Measurements from ENCODE around the gene SERTM2.

SERTM2 gene

DNA sequence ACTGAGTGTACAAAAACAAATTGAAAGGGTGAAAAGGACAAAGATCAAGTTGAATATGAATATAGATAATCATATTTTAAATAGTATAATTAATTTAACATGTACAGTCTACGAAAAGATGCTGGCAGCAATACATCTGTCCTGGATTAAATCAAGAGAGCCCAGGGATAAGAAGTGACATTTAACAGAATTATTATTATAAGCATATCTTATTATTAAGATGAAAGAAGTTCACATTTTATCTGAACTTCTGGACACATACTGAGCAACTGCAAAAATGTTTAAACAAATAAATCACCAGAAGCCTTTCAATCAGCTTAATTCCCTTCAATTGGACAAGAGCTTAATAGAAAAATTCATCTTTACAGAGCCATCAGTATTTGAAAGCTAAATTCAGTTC is 50.4 kb downstream of the SERTM2 start:
- FAIRE-seq, result no peak

DNA sequence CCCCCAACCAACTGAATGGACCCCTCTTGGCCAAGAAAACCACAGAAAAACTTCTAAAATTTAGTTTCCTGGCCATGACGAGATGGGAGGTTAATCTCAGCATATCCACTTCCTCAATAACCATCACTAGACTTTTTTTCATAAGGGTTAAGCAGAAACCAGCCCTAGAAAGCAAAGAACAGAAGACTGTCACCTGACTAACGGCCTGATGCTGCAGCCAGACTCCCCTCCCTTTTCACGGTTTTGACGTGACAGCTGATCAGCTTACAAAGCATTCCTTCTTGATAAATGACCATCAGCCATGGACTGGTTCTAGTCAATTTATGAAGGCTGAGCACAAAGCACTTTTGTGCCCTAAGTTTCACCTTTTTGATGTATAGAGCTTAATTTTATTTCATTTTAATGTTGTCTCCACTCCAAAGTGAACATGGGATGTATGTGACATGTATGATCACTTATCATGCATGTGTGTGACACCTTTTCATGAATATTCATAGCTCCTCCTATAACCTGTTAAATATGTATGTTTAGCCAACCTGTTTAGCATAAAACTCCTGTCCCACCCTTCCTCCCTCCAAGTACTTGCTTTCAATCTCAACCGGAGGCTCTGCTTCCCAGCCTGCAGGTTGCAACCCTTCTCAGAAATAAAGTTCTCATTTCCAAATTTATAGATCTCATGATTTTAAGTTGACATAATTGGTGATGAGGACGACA is 56.3 kb downstream of the SERTM2 start:
- FAIRE-seq, result no peak

DNA sequence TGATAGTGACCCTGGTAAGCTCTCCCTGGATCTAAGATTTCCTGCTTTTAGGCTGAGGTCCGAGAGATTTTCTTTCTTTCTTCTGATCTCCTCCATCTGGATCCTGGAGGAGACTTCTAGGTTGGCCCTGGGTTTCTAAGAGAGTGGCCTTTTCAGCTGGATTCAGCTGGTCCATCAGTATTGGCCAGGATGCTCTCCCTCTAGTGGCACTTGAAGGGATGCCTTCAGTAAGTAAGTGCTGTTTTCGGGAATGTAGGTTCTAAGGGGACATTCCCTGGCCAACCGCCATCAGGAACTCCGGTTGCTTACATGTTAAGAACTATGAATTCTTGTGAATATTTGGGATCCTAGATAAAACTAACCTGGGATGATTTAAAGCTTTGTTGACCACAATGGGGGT is 56.9 kb downstream of the SERTM2 start:
- no peak for FAIRE-seq

DNA sequence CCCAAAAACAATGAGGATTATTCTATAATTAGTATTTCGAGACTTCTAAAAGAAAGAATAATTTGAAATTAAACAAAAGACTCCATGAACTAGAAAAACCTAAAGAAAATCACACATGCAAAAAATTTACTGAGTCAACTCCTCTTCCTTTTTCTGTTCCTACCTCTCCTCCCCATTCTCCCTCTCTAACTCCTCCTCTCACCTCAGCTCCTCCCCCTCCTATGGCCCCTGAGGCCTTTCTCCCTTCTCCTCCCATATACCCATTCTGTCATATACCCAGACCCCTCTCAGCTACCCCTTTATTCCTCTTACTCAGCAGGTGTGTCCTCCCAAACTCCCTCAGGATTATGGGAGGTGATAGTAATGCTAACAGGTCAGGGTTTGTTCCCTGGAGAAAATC is 57.4 kb downstream of the SERTM2 start:
- FAIRE-seq, result no peak

Measured in TTC549 (cell line).